Neural cell (in vitro differentiated cells): ENCODE data around the gene NDUFB7.

Experiments
- CTCF ChIP-seq: fragments of 450-650 bp; IDR thresholded peaks from 2 replicates; pipeline ENCODE4 v1.5.1; 2014; ENCODE audit warnings: antibody characterized with exemption, mild to moderate bottlenecking, moderate library complexity; ENCODE audit not compliant: poor library complexity, severe bottlenecking
- EZH2 ChIP-seq: fragments of 200-600, 300-800 bp; shearing (Covaris generic), sonication (generic); IDR thresholded peaks from 2 replicates; pipeline ENCODE4 v1.6.1; 2014; ENCODE audit warnings: antibody characterized with exemption, low read length, borderline replicate concordance, mild to moderate bottlenecking; ENCODE audit not compliant: insufficient read depth, poor library complexity, severe bottlenecking
- POLR2AphosphoS5 ChIP-seq: IDR thresholded peaks from 2 replicates; pipeline ENCODE4 v1.6.1; 2012
- REST ChIP-seq: IDR thresholded peaks from 2 replicates; pipeline ENCODE4 v1.6.1; 2012; ENCODE audit warnings: borderline replicate concordance

- TF ChIP-seq CTCF = no peak
- TF ChIP-seq EZH2 = no peak
- no peak for TF ChIP-seq POLR2AphosphoS5
- TF ChIP-seq REST = no peak
These were observed 6.6 kb downstream of the NDUFB7 start for GRCh38 chr19:14565298-14565679.
